IMR-90 (cell line): ENCODE data around the gene BMERB1. TPM values are rescaled to one million over a fixed set of nuclear protein-coding genes. Genes with fewer than 3 reads are reported as not detected.

Source experiments
- ATAC-seq: fragments of 200-7000 bp; cut with Tn5 transposase; 2 replicates; pipeline ENCODE4 v1.9.1; 2020; ENCODE audit warnings: low read depth, mild to moderate bottlenecking, moderate library complexity
- BruUV-seq: library from RNA; stranded (reverse); fragments of 400-500 nt; replicated peaks from 2 replicates; lab custom pipeline; 2021; lab: Mats Ljungman, UMichigan
- CTCF ChIA-PET: fragments of 300-600 bp; formaldehyde crosslinking; extraction: SDS; loops from one replicate; lab custom pipeline; 2021; ENCODE audit warnings: antibody characterized with exemption; lab: Yijun Ruan, JAX
- POLR2A ChIA-PET: fragments of 300-600 bp; sonication (Branson Sonifier 250); formaldehyde crosslinking; loops from one replicate; lab custom pipeline; 2022; ENCODE audit warnings: antibody characterized with exemption; ENCODE audit not compliant: unreplicated experiment; lab: Charles Lee
- DNase-seq: peaks from one replicate; pipeline ENCODE4 v3.0.0; 2013
- H2AFZ ChIP-seq: replicated peaks from 2 replicates; pipeline ENCODE3; 2013; ENCODE audit warnings: low read length, mild to moderate bottlenecking; ENCODE audit not compliant: poor library complexity
- H2AK5ac ChIP-seq: 2 replicates; pipeline ENCODE4 v1.6.1; 2013; ENCODE audit warnings: low read depth, low read length, inconsistent platforms
- H2AK9ac ChIP-seq: replicated peaks from 2 replicates; pipeline ENCODE3; 2013; ENCODE audit warnings: mild to moderate bottlenecking, low read depth, low read length, moderate library complexity; ENCODE audit not compliant: poor library complexity
- H2BK120ac ChIP-seq: 2 replicates; pipeline ENCODE4 v1.6.1; 2013; ENCODE audit warnings: low read depth, low read length, inconsistent platforms
- H2BK15ac ChIP-seq: 3 replicates; pipeline ENCODE4 v1.6.1; 2013; ENCODE audit warnings: low read depth, low read length, inconsistent platforms
- H2BK20ac ChIP-seq: 2 replicates; pipeline ENCODE4 v1.6.1; 2013; ENCODE audit warnings: low read depth, mild to moderate bottlenecking, inconsistent platforms, low read length, moderate library complexity
- H2BK5ac ChIP-seq: 2 replicates; pipeline ENCODE4 v1.6.1; 2013; ENCODE audit warnings: mild to moderate bottlenecking, low read depth, low read length, inconsistent platforms; ENCODE audit not compliant: poor library complexity, severe bottlenecking
- H3K14ac ChIP-seq: replicated peaks from 2 replicates; pipeline ENCODE4 v1.6.1; 2013; ENCODE audit warnings: low read depth, low read length, inconsistent platforms
- H3K18ac ChIP-seq: 2 replicates; pipeline ENCODE4 v1.6.1; 2013; ENCODE audit warnings: low read depth, low read length, control low read depth
- H3K23ac ChIP-seq: 2 replicates; pipeline ENCODE4 v1.6.1; 2013; ENCODE audit warnings: low read depth, low read length, inconsistent platforms
- H3K27ac ChIP-seq: 2 replicates; pipeline ENCODE4 v1.5.1; 2013; ENCODE audit warnings: mild to moderate bottlenecking, control low read depth, low read length; ENCODE audit not compliant: insufficient read depth
- H3K27me3 ChIP-seq: 2 replicates; pipeline ENCODE4 v1.6.1; 2013; ENCODE audit warnings: low read length; ENCODE audit not compliant: control insufficient read depth, insufficient read depth
- H3K36me3 ChIP-seq: 2 replicates; pipeline ENCODE4 v1.6.1; 2013; ENCODE audit warnings: low read length, mixed read lengths; ENCODE audit not compliant: control insufficient read depth, insufficient read depth
- H3K4ac ChIP-seq: 2 replicates; pipeline ENCODE4 v1.6.1; 2013; ENCODE audit warnings: low read depth, low read length, inconsistent platforms
- H3K4me1 ChIP-seq: 2 replicates; pipeline ENCODE4 v1.6.1; 2013; ENCODE audit warnings: low read length, mixed read lengths; ENCODE audit not compliant: control insufficient read depth, insufficient read depth
- H3K4me2 ChIP-seq: 2 replicates; pipeline ENCODE4 v1.6.1; 2013; ENCODE audit warnings: low read depth, mild to moderate bottlenecking, control low read depth, low read length, moderate library complexity
- H3K4me3 ChIP-seq: 2 replicates; pipeline ENCODE4 v1.5.1; 2013; ENCODE audit warnings: low read depth, mild to moderate bottlenecking, control low read depth, low read length, moderate library complexity; ENCODE audit not compliant: insufficient read depth
- H3K56ac ChIP-seq: 2 replicates; pipeline ENCODE4 v1.6.1; 2013; ENCODE audit warnings: low read length, inconsistent platforms; ENCODE audit not compliant: insufficient read depth; ENCODE audit errors: extremely low read depth
- H3K79me1 ChIP-seq, 2 experiments: 2 replicates each; pipeline ENCODE4 v1.6.1; 2013; ENCODE audit warnings: low read length in 2 of 2, inconsistent platforms in 1 of 2, low read depth in 1 of 2
- H3K9ac ChIP-seq: 2 replicates; pipeline ENCODE4 v1.6.1; 2013; ENCODE audit warnings: low read depth, low read length, control low read depth
- H3K9me1 ChIP-seq: 2 replicates; pipeline ENCODE4 v1.6.1; 2013; ENCODE audit warnings: low read length, inconsistent platforms; ENCODE audit not compliant: insufficient read depth
- H3K9me3 ChIP-seq: 2 replicates; pipeline ENCODE4 v1.6.1; 2013; ENCODE audit warnings: low read length; ENCODE audit not compliant: control insufficient read depth, insufficient read depth
- H4K20me1 ChIP-seq: 2 replicates; pipeline ENCODE4 v1.6.1; 2013; ENCODE audit warnings: low read length, inconsistent platforms; ENCODE audit not compliant: insufficient read depth
- H4K5ac ChIP-seq: 2 replicates; pipeline ENCODE4 v1.6.1; 2013; ENCODE audit warnings: mild to moderate bottlenecking, low read depth, low read length, control low read depth
- H4K8ac ChIP-seq, 2 experiments: 2 replicates each; pipeline ENCODE4 v1.6.1; 2013; ENCODE audit warnings: low read depth in 2 of 2, low read length in 2 of 2, control low read depth in 1 of 2, inconsistent platforms in 1 of 2
- H4K91ac ChIP-seq: 2 replicates; pipeline ENCODE4 v1.6.1; 2013; ENCODE audit warnings: low read depth, low read length, inconsistent platforms; ENCODE audit not compliant: insufficient read depth
- BHLHE40 ChIP-seq: fragments of 150-350 bp; IDR thresholded peaks from 2 replicates; pipeline ENCODE4 v1.6.1; 2016; ENCODE audit warnings: mild to moderate bottlenecking, low read depth, low read length
- CEBPB ChIP-seq: IDR thresholded peaks from 2 replicates; pipeline ENCODE4 v1.6.1; 2012; ENCODE audit warnings: low read depth, low read length, improper control_type of control experiment
- CHD1 ChIP-seq: IDR thresholded peaks from 2 replicates; pipeline ENCODE4 v1.6.1; 2012; ENCODE audit warnings: low read depth, low read length, improper control_type of control experiment
- FOS ChIP-seq: fragments of 150-350 bp; IDR thresholded peaks from 2 replicates; pipeline ENCODE4 v1.6.1; 2016; ENCODE audit warnings: low read depth, low read length
- MAFK ChIP-seq: IDR thresholded peaks from 2 replicates; pipeline ENCODE4 v1.6.1; 2012; ENCODE audit warnings: low read depth, low read length, improper control_type of control experiment
- MAZ ChIP-seq: IDR thresholded peaks from 2 replicates; pipeline ENCODE4 v1.6.1; 2012; ENCODE audit warnings: low read depth, mild to moderate bottlenecking, low read length, improper control_type of control experiment, moderate library complexity, borderline replicate concordance
- MXI1 ChIP-seq: IDR thresholded peaks from 2 replicates; pipeline ENCODE4 v1.6.1; 2012; ENCODE audit warnings: low read depth, mild to moderate bottlenecking, low read length, moderate library complexity, borderline replicate concordance
- POLR2A ChIP-seq: IDR thresholded peaks from 2 replicates; pipeline ENCODE4 v1.6.1; 2012; ENCODE audit warnings: mild to moderate bottlenecking, low read depth, low read length
- RFX5 ChIP-seq: IDR thresholded peaks from 2 replicates; pipeline ENCODE4 v1.8.0; 2012; ENCODE audit warnings: low read depth, mild to moderate bottlenecking, low read length, moderate library complexity
- SMC3 ChIP-seq: fragments of 150-350 bp; IDR thresholded peaks from 2 replicates; pipeline ENCODE4 v1.6.1; 2016; ENCODE audit warnings: low read depth, mild to moderate bottlenecking, antibody characterized with exemption, low read length, moderate library complexity
- WGBS, 2 experiments: methylation state at CpG; one replicate each; pipeline versions ENCODE4 v1.1.5 to v1.1.7; 2013; ENCODE audit warnings: missing lambda C conversion rate in 2 of 2; ENCODE audit not compliant: insufficient read length in 1 of 2; ENCODE audit errors: extremely low coverage in 2 of 2; 5-methylcytosine and 5-hydroxymethylcytosine counted together
- dilution Hi-C: fragments of 300-500 bp; cut with HindIII; formaldehyde crosslinking; loops from one replicate; pipeline ENCODE4 v1.14.3; 2018; ENCODE audit warnings: low sequenced_read_pairs; ENCODE audit not compliant: unreplicated experiment
- in situ Hi-C: fragments of 300-500 bp; cut with MboI; formaldehyde crosslinking; loops from 3 replicates; pipeline ENCODE4 v1.14.3; 2019; ENCODE audit warnings: low sequenced_read_pairs, inconsistent platforms, mixed read lengths
- intact Hi-C: fragments of 100-400 bp; cut with micrococcal nuclease; formaldehyde crosslinking; loops from 2 replicates; pipeline ENCODE4 v1.10.0; 2022
- polyA plus RNA-seq, 3 experiments: library from polyadenylated mRNA; depleted of rRNA; stranded (reverse); fragments of >200 nt; gene quantifications; 2 replicates each; pipeline ENCODE4 v1.2.3, GENCODE V29; 2012; ENCODE audit warnings: low replicate concordance in 1 of 3
- total RNA-seq: library from RNA; depleted of rRNA; stranded (reverse); fragments of >200 nt; gene quantifications from 2 replicates; pipeline ENCODE4 v1.2.3, GENCODE V29; 2012
- TF ChIP-seq, protein P1 (sequence below): conservative IDR thresholded peaks from 2 replicates; pipeline ENCODE4 v1.5.1; 2012; ENCODE audit warnings: mild to moderate bottlenecking, low read depth, low read length, improper control_type of control experiment
- TF ChIP-seq, protein P2 (sequence below): fragments of 150-350 bp; IDR thresholded peaks from 2 replicates; pipeline ENCODE4 v1.6.1; 2016; ENCODE audit warnings: low read depth, mild to moderate bottlenecking, low read length, moderate library complexity, borderline replicate concordance
- TF ChIP-seq, protein P3 (sequence below): fragments of 150-350 bp; IDR thresholded peaks from 2 replicates; pipeline ENCODE4 v1.6.1; 2017; ENCODE audit warnings: mild to moderate bottlenecking, antibody characterized with exemption, low read length, low read depth

The BMERB1 gene
- total and polyA plus RNA-seq, 2 of the 4 experiments (the other 2 are of a cell fraction) = 22.6 to 32.9 TPM

DNA sequence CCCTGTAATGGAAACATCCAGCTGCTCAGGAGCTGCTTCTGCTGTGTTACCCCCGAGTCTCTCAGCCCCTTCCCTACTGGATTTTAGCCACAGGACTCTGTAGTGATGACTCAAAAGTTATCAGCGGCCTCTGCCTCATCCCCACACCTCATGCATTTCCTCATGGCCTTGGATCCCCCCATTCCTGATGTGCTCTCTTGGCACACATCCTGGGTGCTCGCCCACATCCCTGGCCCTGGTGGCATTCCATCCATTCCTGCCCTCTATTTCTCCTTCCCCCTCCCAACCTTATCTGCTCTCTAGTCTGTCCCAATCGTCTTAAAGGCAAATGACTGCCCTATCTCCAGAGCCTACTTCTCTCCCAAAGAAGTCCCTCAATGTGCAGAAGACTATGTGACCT lies 184.0 kb downstream of the BMERB1 start:
- Histone ChIP-seq H3K4me2 (no peak overlapping the region), H3K4me3 (no peak overlapping the region), H3K79me1 (peaks cover 0 to 12% of the 10 kb centered on the region in 2 experiments; a peak in 2 of 4 replicates), H3K18ac (peak overlapping the region; percentile 26; the same call in 1 of the 2 replicates), H4K20me1 (no peaks in the 10 kb centered on the region), H3K36me3 (peaks cover 44% of the 10 kb centered on the region), H3K56ac (no peak overlapping the region), H3K23ac (peak overlapping the region; percentile 43; the same call in 1 of the 2 replicates), H2BK120ac (peak overlapping the region; percentile 65; the same call in 1 of the 2 replicates), H3K27me3 (no peaks in the 10 kb centered on the region), H4K8ac (peak overlapping the region in 1 of 2 experiments; percentile 63; a peak in 2 of 4 replicates), H2AK5ac (peak overlapping the region; percentile 66; the same call in 1 of the 2 replicates), H4K5ac (peak overlapping the region; percentile 31; the same call in 1 of the 2 replicates), H3K4ac (peak overlapping the region; percentile 61), H2BK20ac (peak overlapping the region; percentile 57; the same call in 1 of the 2 replicates), H3K14ac (peak overlapping the region; percentile 63; the same call in 1 of the 2 replicates), H3K4me1 (peaks cover 9% of the 10 kb centered on the region), H3K27ac (no peak overlapping the region), H3K9ac (no peak overlapping the region), H2BK5ac (peak overlapping the region; percentile 75), H2AK9ac (peak overlapping the region; percentile 92), H2BK15ac (peak overlapping the region; percentile 51; the same call in 2 of the 3 replicates), H3K9me1 (peaks cover 24% of the 10 kb centered on the region), H2AFZ (no peak overlapping the region), H3K9me3 (no peaks in the 10 kb centered on the region), H4K91ac (peak overlapping the region; percentile 75)
- peak; percentile 90 for ATAC-seq
- dilution Hi-C loops (no loop called here), in situ Hi-C loops (no loop called here), intact Hi-C loops (no loop called here)
- DNase-seq = peak; percentile 81
- CTCF ChIA-PET = interaction anchor here (0.6 kb wide), 1 partner anchor 315 kb away, joined by 5 read pairs; no protein-coding TSS in a partner anchor
- POLR2A ChIA-PET = interaction anchor here (0.5 kb wide), 1 partner anchor 24 kb away, joined by 4 read pairs; the partner anchor contains the start of gene MARF1
- WGBS, 2 experiments = 31% methylated on average over 3 of the region's 4 CpGs; no CpG with 5 or more reads in 1 of the 2 experiments
- no TSS peak for BruUV-seq
- TF ChIP-seq SMC3 = 0 out of 2 replicates have a peak, but pooled peaks have one; percentile 9
- no peak for TF ChIP-seq RFX5
- no peak for TF ChIP-seq MXI1
- TF ChIP-seq MAFK = no peak
- peak; percentile 35; the same call in 1 of the 2 replicates for TF ChIP-seq BHLHE40
- no peak for TF ChIP-seq POLR2A
- TF ChIP-seq, protein P1, sequence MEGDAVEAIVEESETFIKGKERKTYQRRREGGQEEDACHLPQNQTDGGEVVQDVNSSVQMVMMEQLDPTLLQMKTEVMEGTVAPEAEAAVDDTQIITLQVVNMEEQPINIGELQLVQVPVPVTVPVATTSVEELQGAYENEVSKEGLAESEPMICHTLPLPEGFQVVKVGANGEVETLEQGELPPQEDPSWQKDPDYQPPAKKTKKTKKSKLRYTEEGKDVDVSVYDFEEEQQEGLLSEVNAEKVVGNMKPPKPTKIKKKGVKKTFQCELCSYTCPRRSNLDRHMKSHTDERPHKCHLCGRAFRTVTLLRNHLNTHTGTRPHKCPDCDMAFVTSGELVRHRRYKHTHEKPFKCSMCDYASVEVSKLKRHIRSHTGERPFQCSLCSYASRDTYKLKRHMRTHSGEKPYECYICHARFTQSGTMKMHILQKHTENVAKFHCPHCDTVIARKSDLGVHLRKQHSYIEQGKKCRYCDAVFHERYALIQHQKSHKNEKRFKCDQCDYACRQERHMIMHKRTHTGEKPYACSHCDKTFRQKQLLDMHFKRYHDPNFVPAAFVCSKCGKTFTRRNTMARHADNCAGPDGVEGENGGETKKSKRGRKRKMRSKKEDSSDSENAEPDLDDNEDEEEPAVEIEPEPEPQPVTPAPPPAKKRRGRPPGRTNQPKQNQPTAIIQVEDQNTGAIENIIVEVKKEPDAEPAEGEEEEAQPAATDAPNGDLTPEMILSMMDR = no peak
- peak; percentile 68 for TF ChIP-seq CEBPB
- TF ChIP-seq FOS = peak; percentile 34; the same call in 1 of the 2 replicates
- TF ChIP-seq, protein P2, sequence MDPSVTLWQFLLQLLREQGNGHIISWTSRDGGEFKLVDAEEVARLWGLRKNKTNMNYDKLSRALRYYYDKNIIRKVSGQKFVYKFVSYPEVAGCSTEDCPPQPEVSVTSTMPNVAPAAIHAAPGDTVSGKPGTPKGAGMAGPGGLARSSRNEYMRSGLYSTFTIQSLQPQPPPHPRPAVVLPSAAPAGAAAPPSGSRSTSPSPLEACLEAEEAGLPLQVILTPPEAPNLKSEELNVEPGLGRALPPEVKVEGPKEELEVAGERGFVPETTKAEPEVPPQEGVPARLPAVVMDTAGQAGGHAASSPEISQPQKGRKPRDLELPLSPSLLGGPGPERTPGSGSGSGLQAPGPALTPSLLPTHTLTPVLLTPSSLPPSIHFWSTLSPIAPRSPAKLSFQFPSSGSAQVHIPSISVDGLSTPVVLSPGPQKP = no peak
- TF ChIP-seq CHD1 = no peak
- TF ChIP-seq MAZ = peak; percentile 40; the same call in 1 of the 2 replicates
- TF ChIP-seq, protein P3, sequence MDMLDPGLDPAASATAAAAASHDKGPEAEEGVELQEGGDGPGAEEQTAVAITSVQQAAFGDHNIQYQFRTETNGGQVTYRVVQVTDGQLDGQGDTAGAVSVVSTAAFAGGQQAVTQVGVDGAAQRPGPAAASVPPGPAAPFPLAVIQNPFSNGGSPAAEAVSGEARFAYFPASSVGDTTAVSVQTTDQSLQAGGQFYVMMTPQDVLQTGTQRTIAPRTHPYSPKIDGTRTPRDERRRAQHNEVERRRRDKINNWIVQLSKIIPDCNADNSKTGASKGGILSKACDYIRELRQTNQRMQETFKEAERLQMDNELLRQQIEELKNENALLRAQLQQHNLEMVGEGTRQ = no peak
